ENCODE results near the gene PUS3.

The PUS3 gene

GRCh38 chr11:125940145-125940544 lies 37.1 kb upstream of the PUS3 start:
- no peak for DNase-seq

- no peak for DNase-seq
These were observed 36.1 kb upstream of the PUS3 start for GRCh38 chr11:125939081-125939521.

- no peak for DNase-seq
These were observed 35.4 kb upstream of the PUS3 start for GRCh38 chr11:125938418-125938817.

- DNase-seq = no peak
These were observed 32.7 kb upstream of the PUS3 start for GRCh38 chr11:125935618-125936199.

GRCh38 chr11:125935056-125935455 lies 32.0 kb upstream of the PUS3 start:
- no peak for DNase-seq

GRCh38 chr11:125934473-125934872 lies 31.5 kb upstream of the PUS3 start:
- DNase-seq = no peak

- no peak for DNase-seq
These were observed 30.2 kb upstream of the PUS3 start for GRCh38 chr11:125933030-125933813.

GRCh38 chr11:125932301-125932700 lies 29.3 kb upstream of the PUS3 start:
- DNase-seq = no peak

GRCh38 chr11:125931668-125932067 lies 28.7 kb upstream of the PUS3 start:
- no peak for DNase-seq

GRCh38 chr11:125931116-125931515 lies 28.1 kb upstream of the PUS3 start:
- no peak for DNase-seq

GRCh38 chr11:125930076-125930450 lies 27.1 kb upstream of the PUS3 start:
- DNase-seq = no peak

GRCh38 chr11:125929445-125930075 lies 26.6 kb upstream of the PUS3 start:
- no peak for DNase-seq

- no peak for DNase-seq
These were observed 23.7 kb upstream of the PUS3 start for GRCh38 chr11:125926682-125927081.

GRCh38 chr11:125925804-125926203 lies 22.8 kb upstream of the PUS3 start:
- DNase-seq = no peak

GRCh38 chr11:125925247-125925740 lies 22.3 kb upstream of the PUS3 start:
- DNase-seq = peak in 1 of 2 experiments; percentile 33

- DNase-seq = no peak
These were observed 21.5 kb upstream of the PUS3 start for GRCh38 chr11:125924384-125925007.

- DNase-seq = no peak
These were observed 20.6 kb upstream of the PUS3 start for GRCh38 chr11:125923633-125924032.

GRCh38 chr11:125923012-125923579 lies 20.1 kb upstream of the PUS3 start:
- peak; percentile 72 to 74 for DNase-seq

GRCh38 chr11:125922156-125922555 lies 19.1 kb upstream of the PUS3 start:
- DNase-seq = no peak

- no peak for DNase-seq
These were observed 18.0 kb upstream of the PUS3 start for GRCh38 chr11:125921042-125921441.

- DNase-seq = no peak
These were observed 15.3 kb upstream of the PUS3 start for GRCh38 chr11:125918140-125918840.

GRCh38 chr11:125916683-125917347 lies 13.8 kb upstream of the PUS3 start:
- peak; percentile 22 for DNase-seq
